Omental fat pad (tissue), 4 donors: ENCODE results near the gene MPZL2. TPM values are rescaled to one million over a fixed set of nuclear protein-coding genes. Genes with fewer than 3 reads are reported as not detected.

ENCODE experiments used
- ATAC-seq: fragments of 150-250 bp; one replicate; pipeline ENCODE4 v1.9.1; 2016; ENCODE audit warnings: mild to moderate bottlenecking, moderate library complexity; ENCODE audit not compliant: low FRiP score
- DNase-seq: peaks from one replicate; pipeline ENCODE4 v3.0.0-alpha.2; 2019; ENCODE audit warnings: low spot score
- total RNA-seq, 4 donors: library from RNA; depleted of rRNA; stranded (reverse); fragments of >200 nt; gene quantifications; one replicate each; pipeline ENCODE4 v1.1.0, GENCODE V29; 2016
- TF ChIP-seq, protein P1 (sequence below), 3 donors: fragments of 450-650 bp; IDR thresholded peaks; one replicate each; pipeline ENCODE4 v1.5.1; 2016 to 2017; ENCODE audit warnings: antibody characterized with exemption in 3 of 3, mild to moderate bottlenecking in 3 of 3, moderate library complexity in 2 of 3

MPZL2 gene
- total RNA-seq, 4 donors from 2014 or later = 6.8 to 56.6 (median 33.6) TPM

DNA sequence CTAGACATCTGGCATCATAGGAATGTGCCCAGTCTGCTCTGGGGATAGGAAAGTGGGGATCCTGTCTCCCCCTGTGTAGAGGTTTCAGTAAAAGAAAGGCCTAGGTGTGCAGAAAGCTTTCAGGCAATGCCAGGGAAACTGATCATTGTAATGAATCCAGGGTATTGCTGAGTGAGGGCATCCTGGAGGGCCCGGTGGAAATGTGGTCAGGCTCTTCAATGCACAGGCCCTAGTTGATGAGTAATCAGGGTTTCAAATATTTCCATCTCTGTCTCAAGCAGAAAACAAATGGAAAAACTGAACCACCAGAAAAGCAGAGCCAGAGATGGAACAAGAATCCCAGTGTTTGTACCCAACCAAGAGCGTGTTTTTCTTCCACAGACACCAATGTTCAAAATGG is 42.5 kb upstream of the MPZL2 start:
- ATAC-seq (no peak), DNase-seq (no peak)
- TF ChIP-seq, protein P1, sequence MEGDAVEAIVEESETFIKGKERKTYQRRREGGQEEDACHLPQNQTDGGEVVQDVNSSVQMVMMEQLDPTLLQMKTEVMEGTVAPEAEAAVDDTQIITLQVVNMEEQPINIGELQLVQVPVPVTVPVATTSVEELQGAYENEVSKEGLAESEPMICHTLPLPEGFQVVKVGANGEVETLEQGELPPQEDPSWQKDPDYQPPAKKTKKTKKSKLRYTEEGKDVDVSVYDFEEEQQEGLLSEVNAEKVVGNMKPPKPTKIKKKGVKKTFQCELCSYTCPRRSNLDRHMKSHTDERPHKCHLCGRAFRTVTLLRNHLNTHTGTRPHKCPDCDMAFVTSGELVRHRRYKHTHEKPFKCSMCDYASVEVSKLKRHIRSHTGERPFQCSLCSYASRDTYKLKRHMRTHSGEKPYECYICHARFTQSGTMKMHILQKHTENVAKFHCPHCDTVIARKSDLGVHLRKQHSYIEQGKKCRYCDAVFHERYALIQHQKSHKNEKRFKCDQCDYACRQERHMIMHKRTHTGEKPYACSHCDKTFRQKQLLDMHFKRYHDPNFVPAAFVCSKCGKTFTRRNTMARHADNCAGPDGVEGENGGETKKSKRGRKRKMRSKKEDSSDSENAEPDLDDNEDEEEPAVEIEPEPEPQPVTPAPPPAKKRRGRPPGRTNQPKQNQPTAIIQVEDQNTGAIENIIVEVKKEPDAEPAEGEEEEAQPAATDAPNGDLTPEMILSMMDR (IDR thresholded peaks at IDR 0.05) = no peak

DNA sequence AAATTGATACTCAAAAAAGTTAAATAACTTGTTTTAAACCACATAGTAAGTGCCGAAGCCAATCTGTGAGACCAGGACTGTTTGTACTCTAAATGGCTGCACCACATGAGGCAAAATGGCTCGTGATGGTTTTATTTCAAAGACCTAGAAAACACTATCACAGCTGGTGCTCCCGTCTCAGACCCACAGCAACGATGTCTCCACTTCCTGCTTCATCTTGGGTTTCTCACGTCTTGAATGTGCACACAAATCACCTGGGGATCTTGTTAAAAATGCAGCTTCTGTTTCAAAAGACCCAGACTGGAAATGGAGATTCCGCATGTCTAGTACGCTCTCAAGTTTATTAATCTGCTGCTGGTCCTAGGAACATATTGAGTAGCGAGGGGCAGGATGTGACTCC is 41.6 kb upstream of the MPZL2 start:
- DNase-seq (no peak), ATAC-seq (no peak)
- TF ChIP-seq, protein P1 (IDR thresholded peaks at IDR 0.05) = no peak

DNA sequence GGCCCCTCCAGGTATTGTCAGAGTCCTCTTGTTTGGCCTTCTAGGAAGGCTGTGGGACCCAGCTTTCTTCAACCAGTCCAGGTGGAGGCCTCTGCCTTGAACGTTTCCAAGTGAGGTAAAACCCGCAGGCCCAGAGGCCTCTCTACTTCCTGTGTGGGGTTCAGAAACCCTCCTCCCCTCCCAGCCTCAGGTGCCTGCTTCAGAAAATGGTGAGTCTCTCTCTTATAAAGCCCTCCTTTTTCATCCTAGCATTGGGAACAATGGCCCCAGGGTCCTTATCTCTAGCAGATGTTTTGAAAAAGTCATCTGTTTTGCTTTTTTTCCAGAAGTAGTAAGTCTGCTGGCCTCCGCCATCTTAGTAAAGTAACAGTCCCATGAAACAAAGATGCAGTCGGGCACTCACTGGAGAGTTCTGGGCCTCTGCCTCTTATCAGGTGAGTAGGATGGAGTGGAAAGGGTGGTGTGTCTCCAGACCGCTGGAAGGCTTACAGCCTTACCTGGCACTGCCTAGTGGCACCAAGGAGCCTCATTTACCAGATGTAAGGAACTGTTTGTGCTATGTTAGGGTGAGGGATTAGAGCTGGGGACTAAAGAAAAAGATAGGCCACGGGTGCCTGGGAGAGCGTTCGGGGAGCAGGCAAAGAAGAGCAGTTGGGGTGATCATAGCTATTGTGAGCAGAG is 40.6 kb upstream of the MPZL2 start, which contains the start of gene CD3E:
Gene CD3E, plus strand, starts transcription at position 163 of the 681 bp plus-strand sequence. Its CDS starts 223 bp downstream, at position 386.
- DNase-seq (no peak), ATAC-seq (no peak)
- TF ChIP-seq, protein P1 (IDR thresholded peaks at IDR 0.05) = no peak

DNA sequence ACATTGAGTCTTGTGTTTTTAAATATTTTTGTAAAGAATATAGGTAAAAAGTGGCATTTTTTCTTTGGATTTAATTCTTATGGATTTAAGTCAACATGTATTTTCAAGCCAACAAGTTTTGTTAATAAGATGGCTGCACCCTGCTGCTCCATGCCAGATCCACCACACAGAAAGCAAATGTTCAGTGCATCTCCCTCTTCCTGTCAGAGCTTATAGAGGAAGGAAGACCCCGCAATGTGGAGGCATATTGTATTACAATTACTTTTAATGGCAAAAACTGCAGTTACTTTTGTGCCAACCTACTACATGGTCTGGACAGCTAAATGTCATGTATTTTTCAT is 40.1 kb upstream of the MPZL2 start:
- no peak for ATAC-seq
- TF ChIP-seq, protein P1 (IDR thresholded peaks at IDR 0.05) = no peak
- DNase-seq = no peak

DNA sequence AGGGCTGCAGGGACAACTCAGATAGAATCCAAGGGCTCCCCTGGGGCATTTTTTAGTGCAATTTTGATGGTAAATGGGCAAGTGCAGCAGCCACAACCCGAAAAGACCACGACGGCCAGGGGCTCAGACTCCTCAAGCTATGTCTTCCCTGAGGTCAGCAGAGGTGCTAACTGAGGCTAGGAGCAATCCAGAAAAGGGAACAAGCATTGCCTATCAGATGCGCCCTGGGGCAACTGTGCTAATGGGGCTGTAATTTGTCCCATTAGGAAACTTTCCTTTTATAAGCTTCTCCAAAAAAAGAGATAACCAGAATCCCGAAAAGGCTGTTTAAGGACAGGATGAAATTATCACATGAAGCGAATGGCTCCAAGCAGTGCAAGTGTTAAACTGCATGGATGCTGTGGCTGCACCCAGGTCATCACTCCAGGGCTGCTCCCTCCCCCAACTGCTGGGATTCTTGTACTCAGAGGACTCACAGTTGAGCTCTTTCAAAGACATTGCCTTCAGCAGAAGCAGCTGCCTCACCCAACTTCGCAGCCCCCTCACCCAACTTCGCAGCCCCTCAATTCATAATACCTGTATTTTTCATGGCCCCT is 37.6 kb upstream of the MPZL2 start:
- TF ChIP-seq, protein P1 (IDR thresholded peaks at IDR 0.05) = no peak
- DNase-seq (no peak), ATAC-seq (no peak)

DNA sequence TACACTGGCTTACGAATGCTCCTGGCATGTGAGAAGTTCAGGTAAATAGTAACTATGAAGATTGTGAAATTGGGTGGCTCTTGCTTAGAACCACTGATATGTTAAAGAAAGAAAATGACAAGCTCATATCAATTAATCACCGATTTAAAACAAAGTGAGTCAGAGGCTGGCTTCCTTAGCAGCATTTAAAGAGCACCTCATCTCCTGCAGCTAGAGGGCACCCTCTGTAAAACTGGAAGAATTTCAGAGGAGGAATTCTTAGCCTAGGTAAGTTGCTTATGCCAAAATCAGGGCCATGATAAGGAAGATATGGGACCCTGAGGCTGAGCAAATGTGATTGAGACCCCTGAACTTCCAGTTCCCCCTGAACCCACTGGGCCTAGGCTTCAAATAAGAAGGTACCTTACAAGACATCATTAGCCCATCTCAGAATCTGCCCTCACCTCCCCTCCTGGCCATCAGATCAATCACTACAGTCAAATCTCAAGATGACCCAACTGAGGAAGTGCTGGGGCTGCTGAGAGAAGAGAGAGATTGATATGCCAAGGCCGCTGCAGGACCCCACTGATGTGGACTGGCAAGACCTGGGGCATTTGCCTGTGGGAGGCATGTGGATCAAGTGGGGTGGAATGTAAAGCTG is 31.8 kb upstream of the MPZL2 start:
- DNase-seq = no peak
- no peak for ATAC-seq
- TF ChIP-seq, protein P1 (IDR thresholded peaks at IDR 0.05) = no peak
